Trophoblast cell (in vitro differentiated cells and primary cell): ENCODE data around the gene ASPG.

ENCODE experiments used
- DNase-seq, 2 donors: peaks; one replicate each; pipeline ENCODE4 v3.0.0-alpha.2; 2016
- H2AFZ ChIP-seq: 2 replicates; pipeline ENCODE4 v1.6.1; 2013; ENCODE audit warnings: low read length, moderate library complexity, mild to moderate bottlenecking; ENCODE audit not compliant: insufficient read depth, poor library complexity
- H2AK5ac ChIP-seq: 2 replicates; pipeline ENCODE4 v1.6.1; 2013; ENCODE audit warnings: mild to moderate bottlenecking, low read length
- H2BK120ac ChIP-seq: 2 replicates; pipeline ENCODE4 v1.6.1; 2013; ENCODE audit warnings: low read length, mild to moderate bottlenecking, moderate library complexity; ENCODE audit not compliant: insufficient read depth, poor library complexity
- H2BK12ac ChIP-seq: 2 replicates; pipeline ENCODE4 v1.6.1; 2013; ENCODE audit warnings: mild to moderate bottlenecking, low read length, moderate library complexity
- H2BK5ac ChIP-seq: 2 replicates; pipeline ENCODE4 v1.6.1; 2013; ENCODE audit warnings: low read length, low read depth, moderate library complexity, mild to moderate bottlenecking; ENCODE audit not compliant: poor library complexity
- H3K14ac ChIP-seq: 2 replicates; pipeline ENCODE4 v1.6.1; 2013; ENCODE audit warnings: mild to moderate bottlenecking, low read length
- H3K18ac ChIP-seq: 2 replicates; pipeline ENCODE4 v1.6.1; 2013; ENCODE audit warnings: mild to moderate bottlenecking, low read length
- H3K23ac ChIP-seq: 2 replicates; pipeline ENCODE4 v1.6.1; 2013; ENCODE audit warnings: low read length
- H3K27ac ChIP-seq: 2 replicates; pipeline ENCODE4 v1.5.1; 2013; ENCODE audit warnings: low read depth, mild to moderate bottlenecking, inconsistent platforms, low read length, moderate library complexity
- H3K27me3 ChIP-seq: 2 replicates; pipeline ENCODE4 v1.6.1; 2013; ENCODE audit warnings: inconsistent platforms, mild to moderate bottlenecking, low read length, moderate library complexity; ENCODE audit not compliant: insufficient read depth
- H3K36me3 ChIP-seq, 2 experiments: 1 replicate in 1 of 2; 2 replicates in 1 of 2; pipeline ENCODE4 v1.6.1; 2013; ENCODE audit warnings: low read length in 2 of 2, mild to moderate bottlenecking in 2 of 2, moderate library complexity in 1 of 2; ENCODE audit not compliant: insufficient read depth in 2 of 2, control insufficient read depth in 1 of 2
- H3K4ac ChIP-seq: 2 replicates; pipeline ENCODE4 v1.6.1; 2013; ENCODE audit warnings: low read depth, mild to moderate bottlenecking, low read length, moderate library complexity
- H3K4me1 ChIP-seq, 2 experiments: 1 replicate in 1 of 2; 2 replicates in 1 of 2; pipeline ENCODE4 v1.6.1; 2013; ENCODE audit warnings: low read length in 2 of 2, mild to moderate bottlenecking in 2 of 2, moderate library complexity in 1 of 2; ENCODE audit not compliant: insufficient read depth in 2 of 2, control insufficient read depth in 1 of 2
- H3K4me2 ChIP-seq: 2 replicates; pipeline ENCODE4 v1.6.1; 2013; ENCODE audit warnings: inconsistent platforms, mild to moderate bottlenecking, low read length, moderate library complexity
- H3K4me3 ChIP-seq: 2 replicates; pipeline ENCODE4 v1.5.1; 2013; ENCODE audit warnings: mild to moderate bottlenecking, low read depth, low read length, inconsistent platforms
- H3K79me1 ChIP-seq: one replicate; pipeline ENCODE4 v1.6.1; 2013; ENCODE audit warnings: low read length
- H3K79me2 ChIP-seq: 2 replicates; pipeline ENCODE4 v1.6.1; 2013; ENCODE audit warnings: low read length, mild to moderate bottlenecking; ENCODE audit not compliant: control insufficient read depth, insufficient read depth, poor library complexity
- H3K9ac ChIP-seq: 2 replicates; pipeline ENCODE4 v1.6.1; 2013; ENCODE audit warnings: mild to moderate bottlenecking, low read length
- H3K9me3 ChIP-seq: 2 replicates; pipeline ENCODE4 v1.6.1; 2013; ENCODE audit warnings: low read depth, mild to moderate bottlenecking, control low read depth, inconsistent platforms, low read length; ENCODE audit not compliant: insufficient read depth
- H4K12ac ChIP-seq: 2 replicates; pipeline ENCODE4 v1.6.1; 2013; ENCODE audit warnings: low read depth, mild to moderate bottlenecking, low read length, moderate library complexity
- H4K8ac ChIP-seq: 2 replicates; pipeline ENCODE4 v1.6.1; 2013; ENCODE audit warnings: low read depth, mild to moderate bottlenecking, low read length, moderate library complexity
- H4K91ac ChIP-seq: one replicate; pipeline ENCODE4 v1.6.1; 2013; ENCODE audit warnings: low read depth, mild to moderate bottlenecking, low read length, moderate library complexity
- WGBS: extraction: QIAGEN DNeasy Blood & Tissue Kit; methylation state at CpG from one replicate; pipeline ENCODE4 v1.1.7; 2013; ENCODE audit warnings: missing lambda C conversion rate; ENCODE audit not compliant: insufficient read length, insufficient coverage; ENCODE audit errors: extremely low coverage; 5-methylcytosine and 5-hydroxymethylcytosine counted together

The ASPG gene

GRCh38 chr14:104141621-104142091, 56.2 kb downstream of the ASPG start:
- Histone ChIP-seq H2AFZ (no peak overlapping the region), H3K79me2 (peaks cover 2% of the 10 kb centered on the region), H3K79me1 (peaks cover 2% of the 10 kb centered on the region), H2AK5ac (no peak overlapping the region), H3K4ac (no peak overlapping the region), H4K12ac (no peak overlapping the region), H2BK12ac (no peak overlapping the region), H3K14ac (no peak overlapping the region), H4K91ac (no peak overlapping the region), H3K9ac (no peak overlapping the region), H2BK120ac (no peak overlapping the region), H3K36me3 (no peaks in the 10 kb centered on the region), H3K27me3 (peaks cover 7% of the 10 kb centered on the region), H3K18ac (no peak overlapping the region), H2BK5ac (no peak overlapping the region), H3K4me1 (peaks cover 8 to 19% of the 10 kb centered on the region in 2 experiments), H3K27ac (no peak overlapping the region), H3K4me2 (no peak overlapping the region), H4K8ac (no peak overlapping the region), H3K4me3 (no peak overlapping the region), H3K23ac (no peak overlapping the region), H3K9me3 (peaks cover 2% of the 10 kb centered on the region)
- no CpG with 5 or more reads among the region's 15 CpGs for WGBS
- DNase-seq: no peak

DNA sequence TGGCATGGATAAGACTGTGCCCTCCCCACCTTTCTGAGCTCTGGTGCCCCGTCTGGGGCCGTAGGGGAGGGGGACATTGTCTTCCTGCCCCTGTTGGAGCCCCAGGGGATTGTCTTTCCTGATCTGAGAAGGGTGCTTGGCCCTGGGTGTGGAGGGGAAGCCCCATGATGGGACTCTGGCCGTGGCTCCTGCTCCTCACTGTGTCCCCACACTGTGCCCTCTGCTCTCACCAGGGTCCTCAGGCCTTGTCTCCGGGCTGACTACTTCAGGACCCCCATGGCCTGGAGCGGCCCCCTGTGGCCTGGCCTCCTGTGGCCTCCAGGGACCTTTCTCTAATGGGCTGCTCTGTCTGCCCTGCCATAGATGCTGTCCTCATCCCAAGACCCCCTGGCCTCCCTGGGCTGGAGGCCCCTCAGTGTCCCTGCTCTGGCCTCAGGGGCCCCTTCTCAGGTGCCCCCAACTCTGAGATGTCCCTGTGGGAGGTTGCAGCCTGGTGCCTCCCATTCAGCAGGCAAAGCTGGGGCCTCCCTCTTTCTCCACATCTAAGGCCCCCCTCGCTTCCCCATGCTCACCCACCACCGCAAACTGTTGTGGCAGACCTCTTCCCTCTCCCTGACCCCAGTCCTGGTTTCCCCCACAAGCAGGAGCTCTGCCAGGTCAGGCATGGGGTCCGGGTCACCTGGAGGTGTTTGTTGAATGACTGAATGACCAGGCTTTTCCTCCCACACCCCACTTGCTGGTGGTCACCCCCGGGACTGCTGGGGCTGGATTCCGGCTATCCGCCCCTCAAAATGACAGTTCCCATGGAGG, 56.8 kb downstream of the ASPG start:
- H4K91ac ChIP-seq: no peak overlapping the region
- H2BK12ac ChIP-seq: no peak overlapping the region
- H2AFZ ChIP-seq: no peak overlapping the region
- no peak overlapping the region for H2AK5ac ChIP-seq
- no peak overlapping the region for H4K8ac ChIP-seq
- no peak overlapping the region for H2BK5ac ChIP-seq
- H3K18ac ChIP-seq: no peak overlapping the region
- H3K27ac ChIP-seq: no peak overlapping the region
- no peak for DNase-seq
- H3K14ac ChIP-seq: no peak overlapping the region
- H3K4me3 ChIP-seq: no peak overlapping the region
- peaks cover 2% of the 10 kb centered on the region for H3K79me2 ChIP-seq
- no peak overlapping the region for H4K12ac ChIP-seq
- peaks cover 2% of the 10 kb centered on the region for H3K79me1 ChIP-seq
- WGBS: no CpG with 5 or more reads among the region's 11 CpGs
- no peak overlapping the region for H3K9ac ChIP-seq
- H3K4me1 ChIP-seq: peaks cover 9 to 16% of the 10 kb centered on the region in 2 experiments
- H3K4me2 ChIP-seq: no peak overlapping the region
- no peaks in the 10 kb centered on the region for H3K27me3 ChIP-seq
- H2BK120ac ChIP-seq: no peak overlapping the region
- H3K9me3 ChIP-seq: peaks cover 2% of the 10 kb centered on the region
- no peak overlapping the region for H3K4ac ChIP-seq
- H3K23ac ChIP-seq: no peak overlapping the region
- H3K36me3 ChIP-seq: no peaks in the 10 kb centered on the region

- Histone ChIP-seq H2BK120ac (no peak overlapping the region), H4K91ac (no peak overlapping the region), H3K79me1 (peaks cover 6% of the 10 kb centered on the region), H3K27me3 (no peaks in the 10 kb centered on the region), H3K79me2 (no peaks in the 10 kb centered on the region), H2AFZ (no peak overlapping the region), H4K8ac (no peak overlapping the region), H2BK12ac (no peak overlapping the region), H3K23ac (no peak overlapping the region), H3K18ac (no peak overlapping the region), H3K9me3 (peaks cover 2% of the 10 kb centered on the region), H3K36me3 (no peaks in the 10 kb centered on the region), H3K9ac (no peak overlapping the region), H3K14ac (no peak overlapping the region), H3K27ac (no peak overlapping the region), H3K4me1 (peaks cover 12 to 14% of the 10 kb centered on the region in 2 experiments), H2AK5ac (no peak overlapping the region), H3K4ac (no peak overlapping the region), H4K12ac (no peak overlapping the region), H3K4me2 (no peak overlapping the region), H2BK5ac (no peak overlapping the region), H3K4me3 (no peak overlapping the region)
- WGBS: no CpG with 5 or more reads among the region's 16 CpGs
- no peak for DNase-seq
Observed at GRCh38 chr14:104142946-104143470, 57.5 kb downstream of the ASPG start.

DNA sequence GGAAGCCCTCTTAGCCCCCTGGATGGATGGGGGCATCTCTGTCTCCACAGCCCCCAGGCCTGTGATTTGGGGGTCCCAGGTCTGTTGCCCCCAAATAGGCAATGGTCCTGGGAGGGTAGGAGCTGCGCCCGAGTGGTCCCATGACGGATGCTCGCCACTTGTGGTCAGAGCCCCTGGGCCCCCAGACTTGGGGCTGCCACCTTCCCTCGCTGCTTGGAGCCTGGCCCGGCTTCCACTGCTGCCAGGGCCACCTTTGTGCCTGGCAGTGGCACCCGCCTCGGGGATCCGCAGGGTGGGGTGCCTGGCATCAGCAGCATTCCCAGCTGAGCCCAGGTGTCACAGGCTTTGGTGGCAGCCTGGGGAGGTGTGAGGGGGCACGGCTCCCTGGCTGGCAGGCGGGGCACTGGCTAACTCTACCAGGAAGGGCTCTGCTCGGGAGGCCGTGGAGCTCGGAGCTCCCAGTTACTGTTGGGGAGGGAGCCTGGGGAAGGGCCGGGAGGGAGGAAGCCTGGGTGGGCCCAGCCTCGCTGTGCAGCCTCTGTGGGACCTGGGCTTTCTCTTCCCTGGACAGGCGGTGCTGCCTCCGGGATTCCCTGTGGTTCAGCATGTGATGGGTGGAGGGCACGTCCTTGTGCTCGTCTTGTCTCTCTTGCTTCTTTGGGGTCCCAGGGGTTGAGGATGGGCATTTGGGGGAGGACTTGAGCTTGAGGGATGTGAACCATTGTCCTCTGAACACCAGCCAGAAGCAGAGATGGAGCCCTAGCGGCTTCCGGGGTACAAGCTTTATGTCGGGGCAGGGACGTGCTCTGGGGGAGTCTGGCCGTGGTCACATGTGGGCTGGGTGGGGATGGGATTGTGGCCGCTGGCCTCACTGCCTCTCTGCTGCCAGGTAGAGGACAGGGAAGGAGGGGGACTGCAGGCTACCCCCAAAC, 58.3 kb downstream of the ASPG start:
- Histone ChIP-seq H3K36me3 (no peaks in the 10 kb centered on the region), H3K4me2 (no peak overlapping the region), H4K91ac (no peak overlapping the region), H3K18ac (no peak overlapping the region), H3K79me2 (peaks cover under 1% of the 10 kb centered on the region), H3K9me3 (peaks cover 2% of the 10 kb centered on the region), H4K12ac (no peak overlapping the region), H2AFZ (no peak overlapping the region), H3K4ac (no peak overlapping the region), H3K27me3 (no peaks in the 10 kb centered on the region), H2BK5ac (no peak overlapping the region), H3K23ac (no peak overlapping the region), H3K9ac (no peak overlapping the region), H2BK12ac (no peak overlapping the region), H3K14ac (no peak overlapping the region), H2BK120ac (no peak overlapping the region), H3K27ac (no peak overlapping the region), H2AK5ac (no peak overlapping the region), H3K4me3 (no peak overlapping the region), H3K4me1 (peaks cover 17 to 18% of the 10 kb centered on the region in 2 experiments), H3K79me1 (peaks cover 6% of the 10 kb centered on the region), H4K8ac (no peak overlapping the region)
- DNase-seq: no peak
- WGBS: no CpG with 5 or more reads among the region's 26 CpGs
